HepG2 (cell line): ENCODE results near the gene RHBDD1. TPM values are rescaled to one million over a fixed set of nuclear protein-coding genes. Genes with fewer than 3 reads are reported as not detected.

Source experiments
- ATF4 ChIP-seq, 2 experiments: fragments of 450-650 bp in 1 of 2; sonication (generic) in 1 of 2; formaldehyde crosslinking; IDR thresholded peaks; 2 replicates each; pipeline versions ENCODE4 v1.5.0 to v1.8.0; 2020 to 2022; ENCODE audit warnings: mild to moderate bottlenecking in 1 of 2, missing genetic modification reagents in 1 of 2
- BHLHE40 ChIP-seq: IDR thresholded peaks from 2 replicates; pipeline ENCODE4 v1.6.1; 2011; ENCODE audit warnings: low read length, improper control_type of control experiment
- CHD4 ChIP-seq: fragments of 200-600 bp; sonication (generic); IDR thresholded peaks from 2 replicates; pipeline ENCODE4 v1.7.0; 2017; ENCODE audit warnings: mild to moderate bottlenecking, low read length, borderline replicate concordance
- CSRNP1 ChIP-seq: sonication (generic); formaldehyde crosslinking; IDR thresholded peaks from 2 replicates; pipeline ENCODE4 v1.8.1; 2023; ENCODE audit warnings: mild to moderate bottlenecking, missing genetic modification reagents
- HIVEP1 ChIP-seq: sonication (generic); formaldehyde crosslinking; IDR thresholded peaks from 2 replicates; pipeline ENCODE4 v1.4.0; 2020; ENCODE audit warnings: mild to moderate bottlenecking, missing genetic modification reagents
- HNF4A ChIP-seq: sonication (generic); formaldehyde crosslinking; IDR thresholded peaks from 2 replicates; pipeline ENCODE4 v1.4.0; 2020; ENCODE audit warnings: missing genetic modification reagents
- MEIS1 ChIP-seq: sonication (generic); formaldehyde crosslinking; IDR thresholded peaks from 2 replicates; pipeline ENCODE4 v1.9.0; 2021; ENCODE audit warnings: mild to moderate bottlenecking, missing genetic modification reagents, moderate library complexity, borderline replicate concordance
- MEIS2 ChIP-seq: sonication (generic); formaldehyde crosslinking; IDR thresholded peaks from 2 replicates; pipeline ENCODE4 v1.9.0; 2021; ENCODE audit warnings: mild to moderate bottlenecking, missing genetic modification reagents
- MXD1 ChIP-seq: sonication (generic); formaldehyde crosslinking; IDR thresholded peaks from 2 replicates; pipeline ENCODE4 v1.4.0; 2020; ENCODE audit warnings: mild to moderate bottlenecking, missing genetic modification reagents
- NCOA2 ChIP-seq: sonication (generic); formaldehyde crosslinking; IDR thresholded peaks from 2 replicates; pipeline ENCODE4 v1.8.0; 2022; ENCODE audit warnings: inconsistent platforms
- NPAS2 ChIP-seq: sonication (generic); formaldehyde crosslinking; IDR thresholded peaks from 2 replicates; pipeline ENCODE4 v1.8.0; 2022; ENCODE audit warnings: mild to moderate bottlenecking, missing genetic modification reagents, borderline replicate concordance
- PHF20 ChIP-seq: sonication (generic); formaldehyde crosslinking; IDR thresholded peaks from 2 replicates; pipeline ENCODE4 v1.5.0; 2020; ENCODE audit warnings: mild to moderate bottlenecking, missing genetic modification reagents
- PREB ChIP-seq: sonication (generic); formaldehyde crosslinking; IDR thresholded peaks from 2 replicates; pipeline ENCODE4 v1.4.0; 2020; ENCODE audit warnings: missing genetic modification reagents
- RBFOX2 ChIP-seq: fragments of 200-400 bp; formaldehyde crosslinking; IDR thresholded peaks from 2 replicates; pipeline ENCODE4 v1.6.1; 2017; ENCODE audit warnings: low read depth, mild to moderate bottlenecking, low read length
- SRSF4 ChIP-seq: fragments of 200-400 bp; formaldehyde crosslinking; IDR thresholded peaks from one replicate; pipeline ENCODE4 v1.6.1; 2018; ENCODE audit warnings: mild to moderate bottlenecking, low read depth, low read length, moderate library complexity; ENCODE audit not compliant: poor library complexity, severe bottlenecking
- TMF1 ChIP-seq: sonication (generic); formaldehyde crosslinking; IDR thresholded peaks from 2 replicates; pipeline ENCODE4 v1.8.1; 2022; ENCODE audit warnings: low read depth, missing genetic modification reagents
- TRIM22 ChIP-seq: fragments of 450-650 bp; IDR thresholded peaks from 2 replicates; pipeline ENCODE4 v1.6.1; 2017
- ZBTB43 ChIP-seq: sonication (generic); formaldehyde crosslinking; conservative IDR thresholded peaks from 2 replicates; pipeline ENCODE4 v1.4.0; 2020; ENCODE audit warnings: missing genetic modification reagents
- ZFP1 ChIP-seq: IDR thresholded peaks from 2 replicates; pipeline ENCODE4 v1.6.1; 2016
- ZIK1 ChIP-seq: sonication (generic); formaldehyde crosslinking; IDR thresholded peaks from 2 replicates; pipeline ENCODE4 v1.5.0; 2020; ENCODE audit warnings: mild to moderate bottlenecking, low read depth, missing genetic modification reagents, borderline replicate concordance
- ZNF124 ChIP-seq: sonication (generic); formaldehyde crosslinking; IDR thresholded peaks from 2 replicates; pipeline ENCODE4 v1.4.0; 2020; ENCODE audit warnings: missing genetic modification reagents
- ZNF205 ChIP-seq: IDR thresholded peaks from 2 replicates; pipeline ENCODE4 v1.6.1; 2018; ENCODE audit warnings: missing biosample characterization, missing genetic modification reagents
- ZNF225 ChIP-seq: sonication (generic); formaldehyde crosslinking; IDR thresholded peaks from 2 replicates; pipeline ENCODE4 v1.4.0; 2020; ENCODE audit warnings: mild to moderate bottlenecking, missing genetic modification reagents
- ZNF570 ChIP-seq: sonication (generic); formaldehyde crosslinking; IDR thresholded peaks from 2 replicates; pipeline ENCODE4 v1.4.0; 2020; ENCODE audit warnings: mild to moderate bottlenecking, missing genetic modification reagents, borderline replicate concordance
- ZNF703 ChIP-seq: sonication (generic); formaldehyde crosslinking; IDR thresholded peaks from 2 replicates; pipeline ENCODE4 v1.5.1; 2020; ENCODE audit warnings: missing genetic modification reagents, mild to moderate bottlenecking, moderate library complexity, borderline replicate concordance
- ZNF766 ChIP-seq: sonication (generic); formaldehyde crosslinking; IDR thresholded peaks from 2 replicates; pipeline ENCODE4 v1.5.0; 2020; ENCODE audit warnings: missing genetic modification reagents, borderline replicate concordance
- polyA plus RNA-seq, 8 experiments: library from polyadenylated mRNA; depleted of rRNA in 3 of 8; stranded (reverse) in 7 of 8; unstranded in 1 of 8; fragments of >200 nt; fragmentation: Illumina TruSeq in 4 of 8; extraction: Trizol in 4 of 8; gene quantifications; 2 replicates each; pipeline versions ENCODE4 v1.2.1 to v1.2.3, GENCODE V29; 2011 to 2016; ENCODE audit warnings: low read depth in 4 of 8, missing spikeins in 1 of 8, mixed read lengths in 1 of 8; ENCODE audit not compliant: insufficient read depth in 1 of 8
- total RNA-seq, 5 experiments: library from RNA; depleted of rRNA; stranded (reverse); fragments of >200 nt; fragmentation: Illumina TruSeq; extraction: Trizol; gene quantifications; 2 replicates each; pipeline ENCODE4 v1.2.3, GENCODE V29; 2016; ENCODE audit warnings: low read depth in 1 of 5

The RHBDD1 gene
- total and polyA plus RNA-seq, 2 of the 13 experiments (the other 11 are each of a cell fraction or from before 2014, with no cell fraction given) = 8.2 to 9.5 TPM

- TF ChIP-seq ZFP1 (CRISPR knock-in tag) (no peak), TMF1 (CRISPR knock-in tag) (no peak), NPAS2 (CRISPR knock-in tag) (no peak), SRSF4 (no peak), ZNF570 (CRISPR knock-in tag) (no peak), ATF4 (CRISPR knock-in tag; IDR thresholded peaks at IDR 0.05) (peak in 1 of 2 experiments; percentile 83; a peak in 2 of 4 replicates), PREB (CRISPR knock-in tag) (no peak), ZNF225 (CRISPR knock-in tag) (no peak), ZNF205 (CRISPR knock-in tag) (no peak), MEIS2 (CRISPR knock-in tag) (no peak), HNF4A (CRISPR knock-in tag) (0 out of 2 replicates have a peak, but pooled peaks have one; percentile 30), BHLHE40 (no peak), MEIS1 (no peak), TRIM22 (no peak), NCOA2 (CRISPR knock-in tag) (0 out of 2 replicates have a peak, but pooled peaks have one; percentile 36), HIVEP1 (CRISPR knock-in tag) (no peak), ZNF766 (CRISPR knock-in tag) (no peak), RBFOX2 (no peak), ZNF124 (no peak), ZNF703 (CRISPR knock-in tag) (no peak), CHD4 (no peak), MXD1 (CRISPR knock-in tag) (no peak), ZIK1 (CRISPR knock-in tag) (no peak), ZBTB43 (CRISPR knock-in tag) (0 out of 2 replicates have a peak, but pooled peaks have one; percentile 25), CSRNP1 (CRISPR knock-in tag) (no peak), PHF20 (CRISPR knock-in tag) (no peak)
Observed at GRCh38 chr2:226802573-226802972, 33.3 kb upstream of the RHBDD1 start (continued).
